H4 (cell line): ENCODE results near the gene EXOSC6. TPM values are rescaled to one million over a fixed set of nuclear protein-coding genes. Genes with fewer than 3 reads are reported as not detected.
"Not testable (repeated sequence)": the region's sequence is repeated elsewhere in the genome, so short reads cannot be mapped to it uniquely, and the experiment has no call there.

ENCODE experiments used
- DNase-seq: peaks from one replicate; pipeline ENCODE4 v3.0.0-alpha.2; 2015; ENCODE audit warnings: low spot score
- total RNA-seq: library from RNA; depleted of rRNA; stranded (reverse); fragments of >200 nt; shearing (Covaris generic); gene quantifications from 2 replicates; pipeline ENCODE4 v1.2.3, GENCODE V29; 2014; rRNA removed

The EXOSC6 gene
- total RNA-seq: 15.2 and 15.7 TPM in 2 replicates

GRCh38 chr16:70251629-70252354 lies at the start of gene EXOSC6:
TSS of gene EXOSC6 (minus strand) at chr16:70251940. CDS start at chr16:70251900, 40 bp downstream.
- peak; percentile 91 for DNase-seq

GRCh38 chr16:70301121-70301520 lies 49.4 kb upstream of the EXOSC6 start:
- DNase-seq: no peak

- DNase-seq: peak; percentile 54
These were observed 47.5 kb upstream of the EXOSC6 start, which contains the start of gene DDX19B for GRCh38 chr16:70298988-70299938. TSS of gene DDX19B (plus strand) at chr16:70299186. CDS start at chr16:70299298, 112 bp downstream.

DNA sequence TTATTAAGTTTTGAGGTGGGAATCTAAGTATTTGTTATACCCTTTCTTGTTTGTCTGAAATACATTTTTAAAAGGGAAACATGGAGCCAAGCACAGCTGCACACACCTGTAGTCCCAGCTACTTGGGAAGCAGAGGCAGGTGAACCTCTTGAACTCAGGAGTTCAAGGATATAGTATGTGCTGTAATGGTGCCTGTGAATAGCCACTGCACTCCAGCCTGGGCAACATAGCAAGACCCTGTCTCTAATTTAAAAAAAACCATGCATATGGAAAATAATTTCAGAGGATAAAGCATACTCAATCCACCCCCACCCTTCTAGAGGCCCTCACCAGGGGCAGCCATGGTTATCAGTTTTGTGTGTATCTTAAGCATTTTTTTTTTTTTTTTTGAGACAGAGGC lies 43.9 kb upstream of the EXOSC6 start:
- no peak for DNase-seq

- no peak for DNase-seq
These were observed 42.8 kb upstream of the EXOSC6 start for GRCh38 chr16:70294385-70295025.

- not testable (repeated sequence) for DNase-seq
These were observed 40.4 kb upstream of the EXOSC6 start for GRCh38 chr16:70292148-70292547.

- no peak for DNase-seq
These were observed 39.3 kb upstream of the EXOSC6 start for GRCh38 chr16:70290949-70291519.

- DNase-seq: peak; percentile 100
These were observed 37.7 kb upstream of the EXOSC6 start, which contains the start of gene AARS1 for GRCh38 chr16:70289229-70290094. TSS of gene AARS1 (minus strand) at chr16:70289506. CDS start at chr16:70282763, 6,743 bp downstream.

- DNase-seq: not testable (repeated sequence)
These were observed 35.7 kb upstream of the EXOSC6 start for GRCh38 chr16:70287304-70287971.

- DNase-seq: no peak
These were observed 24.7 kb upstream of the EXOSC6 start for GRCh38 chr16:70276392-70276791.

GRCh38 chr16:70271696-70272095 lies 20.0 kb upstream of the EXOSC6 start:
- DNase-seq: no peak

DNA sequence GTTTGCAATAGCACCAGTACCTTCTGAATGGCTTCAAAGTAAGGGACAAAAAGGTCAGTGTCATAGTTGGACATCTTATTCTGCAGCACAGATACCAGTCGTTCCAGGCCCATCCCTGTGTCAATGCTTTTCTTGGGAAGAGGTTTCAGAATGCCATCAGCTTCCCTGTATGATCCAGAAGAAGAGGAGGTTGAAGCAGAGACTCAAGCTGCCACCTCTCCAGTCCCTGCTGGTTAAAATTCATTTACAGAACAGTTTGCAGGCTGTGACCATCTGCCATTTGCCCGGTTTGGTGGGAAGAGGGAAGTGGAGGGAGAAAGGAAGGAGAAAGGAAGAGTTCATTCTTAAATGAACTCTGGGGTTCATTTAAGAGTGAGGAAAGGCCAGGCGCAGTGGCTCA lies 18.4 kb upstream of the EXOSC6 start:
- DNase-seq: no peak

GRCh38 chr16:70269471-70269870 lies 17.7 kb upstream of the EXOSC6 start:
- no peak for DNase-seq

DNA sequence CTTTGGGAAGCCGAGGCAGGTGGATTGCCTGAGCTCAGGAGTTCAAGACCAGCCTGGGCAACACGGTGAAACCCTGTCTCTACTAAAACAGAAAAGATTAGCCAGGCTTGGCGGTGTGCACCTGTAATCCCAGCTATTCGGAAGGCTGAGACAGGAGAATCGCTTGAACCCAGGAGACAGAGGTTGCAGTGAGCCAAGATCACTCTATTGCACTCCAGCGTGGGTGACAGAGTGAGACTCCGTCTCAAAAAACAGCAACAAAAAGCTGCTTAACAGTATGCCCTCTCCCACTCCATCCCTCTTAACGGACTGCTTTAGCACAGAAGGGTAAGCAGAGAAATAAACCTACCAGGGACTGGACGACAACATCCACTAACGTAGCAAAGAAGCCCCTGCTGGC lies 16.2 kb upstream of the EXOSC6 start:
- DNase-seq: not testable (repeated sequence)

GRCh38 chr16:70267516-70267915 lies 15.8 kb upstream of the EXOSC6 start:
- no peak for DNase-seq

GRCh38 chr16:70259903-70260302 lies 8.2 kb upstream of the EXOSC6 start:
- not testable (repeated sequence) for DNase-seq

DNA sequence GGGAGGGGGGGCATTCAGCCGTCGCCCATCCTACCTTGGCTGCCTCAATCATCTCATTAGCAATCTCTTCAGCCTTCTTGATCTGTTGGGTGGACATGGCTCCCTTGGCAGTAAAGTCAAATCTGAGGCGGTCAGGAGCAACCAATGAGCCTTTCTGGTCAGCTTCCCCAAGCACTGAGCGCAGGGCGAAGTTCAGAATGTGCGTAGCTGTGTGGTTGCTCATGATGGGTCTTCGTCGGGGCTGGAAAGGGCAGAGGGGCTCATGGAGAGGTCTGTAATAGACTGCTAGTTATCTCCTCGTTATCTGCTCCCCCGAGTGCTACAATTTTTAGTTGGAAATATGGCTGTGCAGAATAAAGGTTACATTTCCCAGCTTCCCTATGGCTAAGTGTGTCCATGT lies 7.2 kb upstream of the EXOSC6 start:
- DNase-seq: no peak

- DNase-seq: no peak
These were observed 6.3 kb upstream of the EXOSC6 start for GRCh38 chr16:70258065-70258464.

DNA sequence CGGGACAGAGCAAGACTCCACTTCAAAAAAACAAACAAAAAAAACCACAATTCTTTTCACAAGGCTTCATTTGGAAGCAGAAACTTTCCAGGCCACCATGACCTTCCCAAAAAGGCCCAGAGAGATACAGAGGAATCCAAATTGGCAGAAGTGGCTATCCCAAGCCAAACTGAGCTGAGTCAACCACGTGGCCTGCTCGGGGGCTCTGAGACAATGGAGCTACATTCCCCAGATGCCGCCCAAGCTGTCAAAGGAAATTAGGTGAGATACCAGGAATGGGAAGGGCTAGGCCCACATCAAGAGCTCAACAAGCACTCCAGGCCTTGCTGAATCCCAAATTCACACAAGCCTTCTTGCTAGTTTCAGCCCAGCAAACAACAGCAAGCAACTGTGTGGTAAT lies 5.7 kb upstream of the EXOSC6 start:
- DNase-seq: no peak

- DNase-seq: no peak
These were observed 3.8 kb upstream of the EXOSC6 start for GRCh38 chr16:70255574-70255973.
